Right lung (tissue), 10 donors: ENCODE results near the gene ARL17A. TPM values are rescaled to one million over a fixed set of nuclear protein-coding genes. Genes with fewer than 3 reads are reported as not detected.
"Not testable (repeated sequence)": the region's sequence is repeated elsewhere in the genome, so short reads cannot be mapped to it uniquely, and the experiment has no call there.

ENCODE experiments used
- DNase-seq, 2 donors: peaks; one replicate each; pipeline ENCODE4 v3.0.0-alpha.2; 2013
- long read RNA-seq, 8 donors: transcript quantifications; one replicate each; lab custom pipeline, GENCODE V29; 2026
- polyA plus RNA-seq, 5 donors: library from polyadenylated mRNA; unstranded; fragments of 120-200 nt; gene quantifications; one replicate each; pipeline versions ENCODE4 v1.2.1 to v1.2.3, GENCODE V29; 2013; ENCODE audit warnings: inconsistent platforms in 1 of 5, low replicate concordance in 1 of 5; ENCODE audit not compliant: insufficient read length in 5 of 5, insufficient read depth in 1 of 5

Gene ARL17A
- polyA plus RNA-seq, result 10 to 100 TPM; 29.5 to 68.3 (median 42.7) TPM
- long read RNA-seq, donor 1, partial matches to known transcripts, result 9 of 13 reads
- long read RNA-seq, donor 1, other reads (novel, unspliced or antisense), result 0 of 13 reads
- long read RNA-seq, donor 2, partial matches to known transcripts, result 0 of 2 reads
- long read RNA-seq, donor 2, other reads (novel, unspliced or antisense), result 0 of 2 reads
- long read RNA-seq, donor 3, transcript ARL17A-202 (4 exons, 3,945 nt), result major isoform, 12 of 48 reads
- long read RNA-seq, donor 3, partial matches to known transcripts, result 29 of 48 reads
- long read RNA-seq, donor 3, other reads (novel, unspliced or antisense), result 7 of 48 reads
- long read RNA-seq, donor 4, partial matches to known transcripts, result 0 of 3 reads
- long read RNA-seq, donor 4, other reads (novel, unspliced or antisense), result 0 of 3 reads
- long read RNA-seq, donor 5, transcript ARL17A-202 (4 exons, 3,945 nt), result major isoform, 10 of 22 reads
- long read RNA-seq, donor 5, partial matches to known transcripts, result 10 of 22 reads
- long read RNA-seq, donor 5, other reads (novel, unspliced or antisense), result 0 of 22 reads
- long read RNA-seq, donor 6, transcript ARL17A-202 (4 exons, 3,945 nt), result major isoform, 6 of 22 reads
- long read RNA-seq, donor 6, partial matches to known transcripts, result 16 of 22 reads
- long read RNA-seq, donor 6, other reads (novel, unspliced or antisense), result 0 of 22 reads
- long read RNA-seq, donor 7, transcript ARL17A-202 (4 exons, 3,945 nt), result major isoform, 6 of 6 reads
- long read RNA-seq, donor 7, partial matches to known transcripts, result 0 of 6 reads
- long read RNA-seq, donor 7, other reads (novel, unspliced or antisense), result 0 of 6 reads
- long read RNA-seq, donor 8, partial matches to known transcripts, result 0 of 1 reads
- long read RNA-seq, donor 8, other reads (novel, unspliced or antisense), result 0 of 1 reads

DNA sequence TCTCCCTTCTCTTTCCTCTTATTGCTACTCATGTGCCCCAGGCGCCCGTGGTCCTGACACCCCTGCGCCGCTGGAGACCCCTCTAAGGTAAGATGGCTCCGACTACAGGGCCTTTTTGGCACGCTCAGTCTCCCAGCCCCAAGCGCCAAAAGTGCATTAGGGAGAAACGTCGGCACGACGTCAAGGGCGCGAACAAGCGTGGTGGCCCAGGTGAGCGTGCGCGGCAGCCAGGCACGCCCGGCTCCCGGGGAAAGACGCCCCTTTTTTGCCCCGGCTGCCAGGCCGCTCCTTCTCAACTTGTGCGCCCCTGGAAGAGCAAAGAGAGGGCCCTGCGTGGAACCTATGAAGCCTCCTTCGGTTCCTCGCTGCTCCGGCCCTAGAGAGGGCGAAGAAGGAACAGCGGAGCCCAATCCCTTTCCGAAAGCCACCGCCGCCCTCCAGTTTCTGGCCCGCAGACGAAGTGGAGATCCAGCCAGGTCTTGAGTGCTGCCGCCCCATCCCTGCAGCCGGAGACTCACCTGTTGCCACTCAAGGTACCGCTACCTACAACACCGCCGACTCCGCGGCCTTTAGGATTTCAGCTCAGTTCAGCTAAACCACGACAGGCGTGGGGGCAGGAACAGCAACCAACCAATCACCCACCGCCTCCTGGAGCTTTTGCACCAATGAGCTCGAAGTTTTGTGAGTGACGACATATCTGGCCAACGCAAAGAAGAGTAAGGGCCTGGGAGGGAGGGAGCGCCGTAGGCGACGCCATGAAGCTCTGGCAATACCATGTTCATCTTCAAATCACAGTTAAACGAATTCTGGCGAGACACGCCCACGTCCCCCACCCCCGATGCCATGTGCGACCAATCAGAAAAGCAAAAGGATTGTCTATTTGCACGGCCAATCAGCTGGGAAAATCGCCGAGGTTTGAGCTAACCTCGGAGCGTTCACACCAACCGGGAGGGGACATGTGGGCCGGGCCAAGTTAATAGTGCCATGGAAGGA, at the start of gene ARL17A:
ARL17A (minus strand) TSS at position 609 of the 993 bp plus-strand sequence. CDS start 3,369 bp downstream, outside the sequence.
- DNase-seq, result not testable (repeated sequence)

DNA sequence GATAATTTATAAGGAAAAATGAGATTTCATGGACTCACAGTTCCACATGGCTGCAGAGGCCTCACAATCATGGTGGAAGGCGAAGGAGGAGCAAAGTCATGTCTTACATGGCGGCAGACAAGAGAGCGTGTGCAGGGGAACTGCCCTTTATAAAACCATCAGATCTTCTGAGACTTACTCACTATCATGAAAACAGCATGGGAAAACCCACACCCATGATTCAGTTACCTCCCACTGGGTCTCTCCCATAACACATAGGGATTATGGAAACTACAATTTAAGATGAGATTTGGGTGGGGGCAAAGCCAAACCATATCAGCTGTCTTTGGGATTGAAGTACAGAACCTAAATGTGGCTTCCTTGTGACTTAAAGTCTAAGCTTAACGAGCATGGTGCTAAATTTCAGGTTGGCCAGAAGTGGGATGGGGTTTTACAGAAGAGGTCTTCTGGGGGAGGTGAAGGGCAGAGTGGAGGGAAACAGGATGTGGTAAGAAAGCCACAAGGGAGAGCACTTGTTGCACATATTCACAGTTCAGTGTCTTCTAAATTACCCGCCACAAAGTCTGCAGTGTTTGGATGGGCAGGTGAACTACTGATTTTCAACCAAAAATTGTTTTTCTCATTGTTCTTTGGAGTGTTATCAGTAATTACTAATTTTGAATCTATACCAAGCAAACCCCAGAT, 49.4 kb upstream of the ARL17A start:
- DNase-seq, result not testable (repeated sequence)

DNA sequence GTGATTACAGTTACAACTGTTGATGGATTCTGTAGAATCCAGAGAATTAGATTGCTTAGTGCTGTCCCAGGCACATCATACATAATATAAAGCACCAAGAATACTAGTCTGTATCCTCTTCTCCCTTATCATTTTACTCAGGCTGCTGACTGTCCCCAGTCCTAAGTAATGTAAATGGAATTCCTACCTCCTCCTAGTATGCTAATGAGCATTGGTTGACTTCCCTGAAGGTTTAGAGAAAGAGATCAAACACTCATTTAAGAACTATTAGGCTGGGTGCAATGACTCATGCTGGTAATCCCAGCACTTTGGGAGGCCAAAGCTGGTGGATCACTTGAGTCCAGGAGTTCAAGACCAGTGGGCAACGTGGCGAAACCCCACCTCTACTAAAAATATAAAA, 48.0 kb upstream of the ARL17A start:
- DNase-seq, result not testable (repeated sequence)

DNA sequence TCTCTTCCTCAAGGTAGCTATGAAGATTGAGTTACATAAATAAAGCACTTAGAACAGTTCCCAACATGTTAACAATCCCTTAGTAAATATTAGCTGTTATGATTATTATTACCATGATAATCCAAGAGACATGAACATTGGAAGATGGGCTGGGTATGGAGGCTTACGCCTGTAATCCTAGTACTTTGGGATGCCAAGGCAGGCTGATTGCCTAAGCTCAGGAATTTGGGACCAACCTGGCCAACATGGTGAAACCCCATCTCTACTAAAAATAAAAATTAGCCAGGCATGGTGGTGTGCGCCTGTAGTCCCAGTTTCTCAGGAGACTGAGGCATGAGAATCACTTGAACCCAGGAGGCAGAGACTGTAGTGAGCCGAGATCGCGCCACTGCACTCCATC, 45.2 kb upstream of the ARL17A start:
- not testable (repeated sequence) for DNase-seq

DNA sequence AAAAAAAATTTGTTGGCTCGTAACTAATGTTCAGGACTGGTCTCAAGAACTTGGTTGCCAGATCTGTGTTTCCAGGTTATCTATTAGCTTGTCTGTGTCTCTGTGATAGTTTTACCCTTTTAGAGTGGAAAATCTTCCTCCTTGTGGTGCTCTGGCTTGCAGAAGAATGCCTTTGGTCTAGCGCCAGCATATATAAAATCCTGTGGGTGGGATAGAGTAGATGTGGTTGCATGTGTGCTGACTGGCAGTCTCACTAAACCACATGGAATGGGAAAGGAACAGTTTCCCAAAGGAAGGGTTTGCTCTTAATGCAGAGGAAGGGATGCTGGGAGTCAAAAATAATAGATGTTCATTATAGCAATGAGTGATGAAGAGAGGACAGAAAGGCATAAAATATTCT, 44.3 kb upstream of the ARL17A start:
- not testable (repeated sequence) for DNase-seq

DNA sequence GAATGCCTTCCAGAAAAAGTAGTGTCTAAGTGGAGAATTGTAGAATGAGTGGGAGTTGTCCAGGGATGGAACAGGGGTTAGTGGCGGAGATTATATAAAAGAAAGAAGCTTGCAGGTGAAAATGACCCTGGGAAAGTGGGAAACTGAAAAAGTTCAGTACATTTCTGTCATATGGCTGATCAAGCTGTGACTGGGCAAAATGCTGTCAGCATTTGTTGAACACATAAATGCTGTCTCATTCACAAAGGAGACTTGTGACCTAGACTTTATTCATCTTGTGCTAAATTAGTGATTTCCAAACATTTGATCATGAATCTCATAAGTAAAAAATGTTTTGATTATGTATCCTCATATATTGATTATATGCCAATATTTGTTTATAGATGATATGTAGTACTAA, 39.5 kb upstream of the ARL17A start:
- DNase-seq, result not testable (repeated sequence)

DNA sequence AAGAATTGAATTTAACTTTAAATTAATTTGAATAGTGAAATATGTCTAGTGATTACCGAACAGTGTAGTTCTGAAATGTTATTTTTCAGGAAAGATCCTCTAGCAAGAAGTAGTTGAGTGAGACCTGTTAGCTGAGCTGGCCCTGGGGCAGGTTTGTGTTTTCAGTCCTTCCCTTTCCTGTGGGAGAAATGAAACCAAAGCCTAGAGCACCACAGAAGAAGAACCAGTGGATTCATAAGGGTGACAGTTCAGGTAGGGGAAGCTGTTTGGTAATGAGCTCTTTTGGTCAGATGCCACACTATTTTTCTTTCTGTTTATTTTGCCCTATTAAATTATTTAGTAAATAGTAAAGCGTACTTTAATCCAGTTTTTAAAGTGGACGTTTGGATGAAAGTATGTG, 37.6 kb upstream of the ARL17A start:
- DNase-seq, result not testable (repeated sequence)

DNA sequence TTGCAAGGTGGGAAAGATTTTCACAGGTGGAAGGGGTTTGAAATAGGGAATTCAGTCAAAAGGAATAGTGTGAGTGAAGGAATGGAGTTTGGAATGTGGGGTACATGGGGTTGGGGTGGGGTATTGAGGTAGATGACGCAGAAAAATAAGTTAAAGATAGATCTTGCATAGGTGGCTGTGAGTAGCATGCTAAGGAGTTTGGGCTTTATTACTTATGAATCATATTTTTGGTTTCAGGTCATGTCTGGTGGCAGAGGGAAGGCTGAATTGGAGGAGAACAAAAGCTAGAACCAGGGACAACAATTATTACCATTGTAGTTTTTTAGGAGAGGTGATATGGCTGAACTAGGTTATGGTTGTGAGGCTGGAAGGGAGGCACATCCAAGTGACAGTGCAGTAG, 34.4 kb upstream of the ARL17A start:
- not testable (repeated sequence) for DNase-seq

DNA sequence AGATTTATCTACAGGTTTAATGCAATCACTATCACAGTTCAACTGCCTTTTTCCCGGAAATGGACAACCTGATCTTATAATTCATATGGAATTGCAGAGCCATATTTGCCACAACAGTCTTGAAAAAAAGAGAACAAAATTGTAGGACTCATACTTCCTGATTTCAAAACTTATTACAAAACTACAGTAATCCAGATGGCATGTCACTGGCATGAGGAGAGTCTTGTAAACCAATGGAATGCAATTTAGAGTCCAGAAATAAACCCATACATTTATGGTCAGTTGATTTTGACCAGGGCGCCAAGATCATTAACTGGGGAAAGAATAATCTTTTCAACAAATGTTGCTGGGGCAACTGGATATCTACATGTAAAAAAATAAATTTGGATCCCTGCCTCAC, 31.8 kb upstream of the ARL17A start:
- not testable (repeated sequence) for DNase-seq

DNA sequence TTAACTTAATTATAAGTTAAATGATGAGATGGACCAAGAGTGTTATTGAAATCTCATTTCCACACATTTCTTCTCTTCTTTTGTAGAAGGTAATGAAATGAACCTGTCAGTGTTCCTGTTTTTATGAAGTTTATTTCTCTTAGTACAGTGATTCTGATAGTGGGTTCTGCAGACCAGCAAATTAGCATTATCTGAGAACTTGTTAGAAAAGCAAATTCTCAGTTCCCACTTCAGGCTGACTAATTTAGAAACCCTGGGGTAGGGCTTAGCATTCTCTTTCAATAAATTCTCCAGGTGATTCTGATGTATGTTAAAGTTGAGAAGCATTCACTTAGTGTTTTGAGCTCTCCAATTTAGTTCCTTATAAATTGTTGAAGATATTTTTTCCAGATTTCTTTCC, 23.6 kb upstream of the ARL17A start:
- not testable (repeated sequence) for DNase-seq

DNA sequence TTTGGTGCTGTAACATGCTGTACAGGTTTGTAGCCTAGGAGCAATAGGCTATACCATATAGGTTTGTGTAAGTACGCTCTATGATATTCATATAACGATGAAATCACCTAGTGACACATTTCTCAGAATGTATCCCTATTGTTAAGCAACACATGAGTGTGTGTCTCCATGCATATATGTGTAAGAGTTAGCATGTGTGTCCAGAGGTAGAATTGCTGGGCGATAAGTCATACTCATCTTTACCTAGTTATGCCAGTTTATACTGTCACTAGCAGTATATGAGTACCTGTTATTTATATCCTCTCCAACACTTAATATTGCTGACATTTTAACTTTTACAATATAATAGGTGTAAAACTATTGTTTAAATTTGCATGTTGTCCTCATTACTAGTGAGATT, 21.3 kb upstream of the ARL17A start:
- not testable (repeated sequence) for DNase-seq

DNA sequence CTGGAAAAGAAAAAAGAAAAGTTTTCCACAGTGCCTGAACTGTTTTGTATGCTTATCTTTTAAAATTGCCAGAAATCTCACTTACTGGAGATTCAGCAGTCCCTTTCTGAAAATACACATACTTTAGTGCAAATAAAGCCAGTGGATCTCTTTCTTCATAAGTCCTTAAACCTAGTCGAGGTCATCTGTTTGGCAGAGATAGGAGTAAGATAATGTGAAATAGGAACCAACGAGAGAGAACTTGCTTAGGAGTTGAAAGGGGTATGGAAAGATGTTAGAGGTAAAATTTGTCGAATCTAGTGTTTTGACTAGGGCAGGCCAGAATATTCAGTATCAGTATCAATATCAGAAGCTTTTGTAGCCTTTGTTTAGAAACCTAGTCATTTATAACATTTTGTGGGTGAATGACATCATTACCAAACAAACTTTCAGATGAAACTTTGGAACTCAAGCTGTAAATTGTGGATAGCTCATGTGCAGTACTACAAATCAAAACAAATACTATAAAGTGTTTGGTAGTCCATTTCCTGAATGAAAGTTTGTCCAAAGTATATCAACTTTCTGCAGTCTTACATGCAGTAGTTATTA, 18.9 kb upstream of the ARL17A start:
- DNase-seq, result not testable (repeated sequence)

DNA sequence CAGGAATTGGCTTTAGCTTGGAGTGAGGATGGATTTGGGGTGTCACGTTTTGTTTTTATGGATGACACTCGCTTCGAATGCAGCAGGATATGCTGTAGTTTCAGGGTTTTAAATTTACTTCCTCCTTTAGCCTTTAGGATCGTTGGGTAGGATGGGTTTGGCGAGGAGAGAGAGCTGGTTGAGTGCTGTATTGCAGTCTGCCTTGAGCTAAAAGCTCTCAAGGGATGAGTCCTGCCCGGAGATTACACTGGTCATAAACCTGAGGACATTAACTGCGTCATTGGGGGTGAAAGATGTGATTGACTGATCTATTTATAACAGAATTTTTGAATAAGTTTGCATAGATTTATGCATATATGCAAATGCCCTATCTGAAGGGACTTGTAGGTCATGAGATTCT, 11.8 kb upstream of the ARL17A start:
- DNase-seq, result not testable (repeated sequence)

DNA sequence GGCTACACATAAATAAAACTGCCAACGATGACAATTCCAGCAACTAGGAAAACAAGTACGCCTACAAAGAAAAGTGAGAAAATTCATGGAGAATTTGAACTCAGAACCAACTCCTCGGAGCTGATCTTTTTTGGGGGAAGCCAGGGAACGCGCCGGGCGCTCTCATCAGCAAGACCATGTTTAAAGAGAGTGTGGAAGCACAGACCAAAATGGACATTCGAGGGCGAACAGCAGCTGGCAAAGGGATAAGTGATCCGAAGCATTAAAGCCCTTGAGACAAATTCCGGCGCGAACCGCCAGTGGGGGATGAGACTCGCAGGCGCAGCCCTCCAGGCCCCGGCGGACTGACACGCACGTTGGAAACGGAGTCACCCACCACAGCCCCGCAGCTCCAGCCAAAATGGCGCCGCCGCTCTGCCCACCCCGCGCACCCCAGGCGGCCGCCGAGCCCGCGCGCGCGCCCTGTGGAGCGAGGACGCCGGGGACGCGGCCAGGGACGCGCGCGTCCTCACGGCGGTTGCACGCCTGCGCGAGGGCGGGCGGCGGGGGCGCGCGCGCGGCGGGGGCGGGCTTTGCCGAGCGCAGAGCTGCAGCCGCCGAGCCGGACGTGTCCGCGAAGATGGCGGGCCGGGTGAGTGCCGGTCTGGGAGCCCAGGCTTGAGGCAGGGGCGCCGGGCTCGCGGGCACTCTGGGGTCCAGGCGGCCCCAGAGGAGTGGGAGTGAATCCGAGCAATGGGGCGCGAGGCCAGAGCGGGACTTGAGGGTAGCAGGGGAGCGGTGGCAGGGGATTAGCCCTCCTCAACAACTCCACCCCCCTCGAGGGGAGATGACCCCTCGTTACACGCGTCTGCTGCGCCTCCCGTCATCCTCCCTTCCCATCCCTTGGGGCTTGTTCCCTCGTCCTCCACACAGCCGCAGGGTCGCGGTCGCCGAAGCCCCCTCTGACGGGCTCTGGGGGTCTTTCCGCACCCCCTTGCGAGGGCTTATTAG, 11.0 kb upstream of the ARL17A start, which contains the start of gene NSF:
NSF (plus strand) TSS at position 513 of the 990 bp plus-strand sequence; CDS start at position 620, 107 bp downstream.
- DNase-seq, result not testable (repeated sequence)

DNA sequence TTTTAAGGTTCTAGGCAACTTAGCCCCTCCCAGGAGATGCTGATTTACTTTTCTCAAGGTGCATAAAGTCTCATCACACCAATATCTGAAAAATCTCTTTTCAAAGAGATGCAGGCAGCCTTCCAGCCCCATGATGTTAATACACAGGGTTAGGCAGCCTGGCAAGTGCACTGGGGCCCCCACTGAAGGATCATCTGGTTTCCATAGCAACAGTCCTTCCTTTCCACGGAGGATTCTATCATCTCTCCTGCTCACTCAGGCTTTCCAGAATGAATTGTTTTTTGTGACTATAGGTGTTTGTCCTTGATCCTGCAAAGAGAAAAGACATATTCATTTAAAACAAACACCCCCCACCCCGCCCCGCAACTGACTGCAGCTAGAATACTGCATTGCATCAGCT, 6.0 kb upstream of the ARL17A start:
- not testable (repeated sequence) for DNase-seq

DNA sequence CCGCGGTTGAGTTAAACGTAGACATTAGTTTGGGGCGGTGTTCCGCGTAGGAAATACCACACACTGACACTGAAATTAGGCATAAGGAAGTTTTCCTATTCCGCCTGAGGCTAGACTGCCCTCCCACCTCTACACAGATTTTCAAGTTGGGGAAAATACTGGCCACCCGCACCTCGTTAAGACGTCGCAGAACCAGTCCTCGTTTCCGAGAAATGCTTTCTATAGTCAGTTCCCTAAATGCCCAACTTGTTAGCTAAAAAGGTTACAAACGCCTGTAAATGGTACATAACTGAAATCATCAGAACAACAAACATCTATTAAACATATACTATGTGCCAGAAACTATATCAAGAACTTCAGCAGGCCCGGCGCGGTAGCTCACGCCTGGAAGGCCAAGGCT, 591 bp upstream of the ARL17A start:
- DNase-seq, result not testable (repeated sequence)

DNA sequence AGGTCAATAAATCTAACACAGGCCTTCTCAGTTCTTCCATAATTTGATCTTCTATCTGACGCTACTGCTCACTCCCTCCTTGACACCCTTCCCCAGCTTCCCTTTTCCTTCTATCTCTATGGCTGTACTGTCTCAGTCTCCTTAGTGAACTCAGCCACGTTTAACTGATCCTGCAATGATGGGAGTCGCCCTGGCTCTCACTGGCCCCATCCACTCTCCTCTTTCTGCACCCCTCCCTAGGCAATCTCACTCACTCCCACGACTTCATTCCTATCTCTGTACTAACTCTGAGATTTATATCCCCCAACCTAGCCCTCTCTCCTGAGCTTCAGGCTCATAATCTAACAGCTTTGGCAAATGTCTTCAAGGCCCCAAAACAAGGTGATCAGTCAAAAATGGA, 7.7 kb downstream of the ARL17A start:
- DNase-seq, result not testable (repeated sequence)

DNA sequence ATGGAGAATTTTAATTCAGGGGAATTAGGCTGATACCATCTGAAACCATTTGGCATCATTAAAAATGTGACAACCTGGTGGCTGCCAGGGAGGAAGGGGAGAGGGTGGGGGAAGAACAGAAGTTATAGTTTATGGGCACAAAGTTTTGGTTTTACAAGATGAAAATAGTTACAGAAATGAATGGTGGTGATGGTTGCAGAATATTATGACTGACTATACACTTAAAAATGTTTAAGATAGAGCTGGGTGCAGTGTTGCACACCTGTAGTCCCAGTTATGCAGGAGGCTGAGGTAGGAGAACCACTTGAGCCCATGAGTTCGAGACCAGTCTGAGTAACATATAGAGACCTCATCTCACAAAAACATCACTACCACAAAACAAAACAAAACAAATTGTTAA, 12.5 kb downstream of the ARL17A start:
- not testable (repeated sequence) for DNase-seq

DNA sequence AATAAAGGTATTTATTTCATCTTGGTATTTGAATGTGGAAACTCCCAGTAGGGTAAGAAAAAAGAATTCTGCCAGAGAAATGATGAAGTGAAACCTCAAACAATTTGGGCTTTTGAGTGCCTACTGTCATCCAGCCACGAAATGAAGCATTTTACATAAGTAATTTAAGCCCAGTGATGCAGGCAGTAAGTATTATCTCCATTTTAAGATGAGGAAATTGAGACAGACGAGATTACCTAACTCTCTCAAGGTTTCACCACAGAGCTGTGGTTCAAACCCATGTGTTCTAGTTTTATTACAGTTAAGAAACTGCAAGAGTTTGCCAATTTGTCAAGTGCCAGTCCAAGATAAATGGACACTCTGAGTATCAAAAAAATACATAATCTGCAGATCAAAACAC, 13.2 kb downstream of the ARL17A start:
- not testable (repeated sequence) for DNase-seq
